ENCODE measurements around the gene NEK10.

GRCh38 chr3:27323087-27323570, 46.1 kb downstream of the NEK10 start:
- TF ChIP-seq, protein P1, sequence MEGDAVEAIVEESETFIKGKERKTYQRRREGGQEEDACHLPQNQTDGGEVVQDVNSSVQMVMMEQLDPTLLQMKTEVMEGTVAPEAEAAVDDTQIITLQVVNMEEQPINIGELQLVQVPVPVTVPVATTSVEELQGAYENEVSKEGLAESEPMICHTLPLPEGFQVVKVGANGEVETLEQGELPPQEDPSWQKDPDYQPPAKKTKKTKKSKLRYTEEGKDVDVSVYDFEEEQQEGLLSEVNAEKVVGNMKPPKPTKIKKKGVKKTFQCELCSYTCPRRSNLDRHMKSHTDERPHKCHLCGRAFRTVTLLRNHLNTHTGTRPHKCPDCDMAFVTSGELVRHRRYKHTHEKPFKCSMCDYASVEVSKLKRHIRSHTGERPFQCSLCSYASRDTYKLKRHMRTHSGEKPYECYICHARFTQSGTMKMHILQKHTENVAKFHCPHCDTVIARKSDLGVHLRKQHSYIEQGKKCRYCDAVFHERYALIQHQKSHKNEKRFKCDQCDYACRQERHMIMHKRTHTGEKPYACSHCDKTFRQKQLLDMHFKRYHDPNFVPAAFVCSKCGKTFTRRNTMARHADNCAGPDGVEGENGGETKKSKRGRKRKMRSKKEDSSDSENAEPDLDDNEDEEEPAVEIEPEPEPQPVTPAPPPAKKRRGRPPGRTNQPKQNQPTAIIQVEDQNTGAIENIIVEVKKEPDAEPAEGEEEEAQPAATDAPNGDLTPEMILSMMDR (conservative IDR thresholded peaks at IDR 0.05) = no peak
- no peak for TF ChIP-seq ZFX (IDR thresholded peaks at IDR 0.05)

Data from C4-2B (cell line).